Endothelial cell of umbilical vein (primary cell): ENCODE data around the gene NFKB2. TPM values are rescaled to one million over a fixed set of nuclear protein-coding genes. Genes with fewer than 3 reads are reported as not detected.

ENCODE experiments used
- BruUV-seq: library from RNA; stranded (reverse); fragments of 400-500 nt; replicated peaks from 2 replicates; lab custom pipeline; 2021; lab: Mats Ljungman, UMichigan
- CTCF ChIA-PET: fragments of 300-600, 350-600 bp; sonication (Branson Sonifier 250); formaldehyde crosslinking; loops from one replicate; lab custom pipeline; 2021; ENCODE audit warnings: antibody characterized with exemption, inconsistent platforms; lab: Charles Lee
- POLR2A ChIA-PET: fragments of 300-600, 350-600 bp; sonication (Branson Sonifier 250); formaldehyde crosslinking; loops from one replicate; lab custom pipeline; 2021; ENCODE audit warnings: antibody characterized with exemption, inconsistent platforms; lab: Charles Lee
- DNase-seq: peaks from one replicate; pipeline ENCODE4 v3.0.0-alpha.2; 2011; ENCODE audit warnings: low read depth, low spot score
- FAIRE-seq: peaks from 2 replicates; lab custom pipeline; 2011; peaks lifted over from hg19 to GRCh38; lab: Jason Lieb, UNC
- H2AFZ ChIP-seq: 2 replicates; pipeline ENCODE4 v1.6.0; 2012; ENCODE audit warnings: low read depth, low read length, control low read depth, inconsistent platforms
- H3K27ac ChIP-seq: 2 replicates; pipeline ENCODE4 v1.5.1; 2011; ENCODE audit warnings: low read depth, mild to moderate bottlenecking, control low read depth, low read length, moderate library complexity; ENCODE audit not compliant: insufficient read depth
- H3K27me3 ChIP-seq, 2 experiments: 2 replicates each; pipeline versions ENCODE4 v1.6.0 to v1.6.1; 2011; ENCODE audit warnings: low read length in 2 of 2, mixed read lengths in 1 of 2; ENCODE audit not compliant: control insufficient read depth in 2 of 2, insufficient read depth in 2 of 2
- H3K36me3 ChIP-seq, 2 experiments: 2 replicates in 1 of 2; 3 replicates in 1 of 2; pipeline ENCODE4 v1.5.1; 2011; ENCODE audit warnings: low read length in 2 of 2, mild to moderate bottlenecking in 1 of 2, moderate library complexity in 1 of 2; ENCODE audit not compliant: control insufficient read depth in 2 of 2, insufficient read depth in 2 of 2; ENCODE audit errors: extremely low read depth in 1 of 2
- H3K4me1 ChIP-seq: 3 replicates; pipeline ENCODE4 v1.5.1; 2011; ENCODE audit warnings: mild to moderate bottlenecking, low read length; ENCODE audit not compliant: control insufficient read depth, insufficient read depth; ENCODE audit errors: extremely low read depth
- H3K4me2 ChIP-seq: 2 replicates; pipeline ENCODE4 v1.6.1; 2011; ENCODE audit warnings: low read length, control low read depth, mixed read lengths; ENCODE audit not compliant: insufficient read depth
- H3K4me3 ChIP-seq, 3 experiments: fragments of 200-600 bp in 1 of 3; sonication (generic), shearing (Covaris generic) in 1 of 3; replicated peaks in 1 of 3; 2 replicates each; pipeline ENCODE4 v1.5.1; 2011 to 2016; ENCODE audit warnings: control low read depth in 3 of 3, low read length in 3 of 3, mild to moderate bottlenecking in 2 of 3, inconsistent platforms in 1 of 3, low read depth in 1 of 3, moderate library complexity in 1 of 3; ENCODE audit not compliant: insufficient read depth in 1 of 3
- H3K79me2 ChIP-seq: 2 replicates; pipeline ENCODE4 v1.6.0; 2012; ENCODE audit warnings: low read length, inconsistent platforms; ENCODE audit not compliant: control insufficient read depth, insufficient read depth
- H3K9ac ChIP-seq: replicated peaks from 2 replicates; pipeline ENCODE3; 2011; ENCODE audit warnings: low read length, control low read depth; ENCODE audit not compliant: insufficient read depth; ENCODE audit errors: extremely low read depth
- H3K9me1 ChIP-seq: replicated peaks from 3 replicates; pipeline ENCODE4 v1.6.0; 2011; ENCODE audit warnings: mild to moderate bottlenecking, low read length; ENCODE audit not compliant: control insufficient read depth, insufficient read depth; ENCODE audit errors: extremely low read depth
- H3K9me3 ChIP-seq: replicated peaks from 2 replicates; pipeline ENCODE4 v1.5.1; 2012; ENCODE audit warnings: low read length, inconsistent platforms; ENCODE audit not compliant: control insufficient read depth, insufficient read depth
- H4K20me1 ChIP-seq: replicated peaks from 2 replicates; pipeline ENCODE3; 2011; ENCODE audit warnings: mild to moderate bottlenecking, low read length; ENCODE audit not compliant: control insufficient read depth, insufficient read depth; ENCODE audit errors: extremely low read depth
- CTCF ChIP-seq, 2 donors: IDR thresholded peaks; 1 replicate in 1 of 2; 2 replicates in 1 of 2; pipeline ENCODE4 v1.5.1; 2011; ENCODE audit warnings: low read length in 2 of 2, mild to moderate bottlenecking in 2 of 2, moderate library complexity in 2 of 2, control low read depth in 1 of 2, inconsistent platforms in 1 of 2, low read depth in 1 of 2; ENCODE audit not compliant: insufficient read depth in 1 of 2; ENCODE audit errors: extremely low read depth in 1 of 2
- EZH2 ChIP-seq: IDR thresholded peaks from 2 replicates; pipeline ENCODE4 v1.6.1; 2012; ENCODE audit warnings: borderline replicate concordance, low read depth, mild to moderate bottlenecking, moderate library complexity, low read length, inconsistent platforms; ENCODE audit not compliant: severe bottlenecking
- FOS ChIP-seq: IDR thresholded peaks from 2 replicates; pipeline ENCODE4 v1.6.1; 2011; ENCODE audit warnings: mild to moderate bottlenecking, low read length, moderate library complexity, borderline replicate concordance; ENCODE audit not compliant: insufficient read depth
- GATA2 ChIP-seq: IDR thresholded peaks from 2 replicates; pipeline ENCODE4 v1.7.0; 2011; ENCODE audit warnings: low read depth, mild to moderate bottlenecking, moderate library complexity, mixed read lengths, low read length; ENCODE audit not compliant: insufficient read length, insufficient read depth
- JUN ChIP-seq: IDR thresholded peaks from 2 replicates; pipeline ENCODE4 v1.6.1; 2011; ENCODE audit warnings: borderline replicate concordance, low read depth; ENCODE audit not compliant: insufficient read length, insufficient read depth
- MAX ChIP-seq: IDR thresholded peaks from 2 replicates; pipeline ENCODE4 v1.6.1; 2011; ENCODE audit not compliant: insufficient read depth, insufficient read length
- MYC ChIP-seq: IDR thresholded peaks from one replicate; pipeline ENCODE4 v1.6.1; 2011; ENCODE audit warnings: mild to moderate bottlenecking, low read depth, low read length
- POLR2A ChIP-seq: IDR thresholded peaks from 2 replicates; pipeline ENCODE4 v1.6.1; 2012; ENCODE audit warnings: low read depth, mild to moderate bottlenecking, control low read depth, low read length
- POLR2AphosphoS5 ChIP-seq: IDR thresholded peaks from 2 replicates; pipeline ENCODE4 v1.6.1; 2012; ENCODE audit warnings: low read depth, mild to moderate bottlenecking, control low read depth, low read length, moderate library complexity; ENCODE audit not compliant: insufficient read depth
- dilution Hi-C: fragments of 300-500 bp; cut with MboI; formaldehyde crosslinking; loops from one replicate; pipeline ENCODE4 v1.15.0; 2019; ENCODE audit warnings: low sequenced_read_pairs; ENCODE audit not compliant: extremely low pct_ligation_motif_present
- intact Hi-C: fragments of 100-400 bp; cut with micrococcal nuclease; formaldehyde crosslinking; loops from one replicate; pipeline ENCODE4 v1.10.0; 2022
- polyA plus RNA-seq, 4 experiments: library from polyadenylated mRNA; depleted of rRNA in 3 of 4; stranded (reverse) in 3 of 4; unstranded in 1 of 4; fragments of >200 nt; gene quantifications; 2 replicates each; pipeline versions ENCODE4 v1.2.1 to v1.2.3, GENCODE V29; 2011 to 2012; ENCODE audit warnings: missing spikeins in 1 of 4
- total RNA-seq: library from RNA; stranded (reverse); gene quantifications from 2 replicates; pipeline ENCODE4 v1.2.3, GENCODE V29; 2021

Gene NFKB2
- total and polyA plus RNA-seq, 2 donors (not counting 3 experiments of a cell fraction or from before 2014, with no cell fraction given): 21.0 to 25.6 TPM

- Histone ChIP-seq H3K36me3 (peaks cover 0 to 23% of the 10 kb centered on the region in 2 experiments), H3K4me1 (peaks cover 17% of the 10 kb centered on the region), H3K9me1 (no peaks in the 10 kb centered on the region), H3K4me3 (peak overlapping the region in 2 of 3 experiments; percentile 31 to 53), H4K20me1 (no peaks in the 10 kb centered on the region), H3K27ac (peak overlapping the region; percentile 51), H2AFZ (no peak overlapping the region), H3K79me2 (no peaks in the 10 kb centered on the region), H3K4me2 (peak overlapping the region; percentile 33), H3K9me3 (no peaks in the 10 kb centered on the region), H3K27me3 (peaks cover 2 to 4% of the 10 kb centered on the region in 2 experiments), H3K9ac (peak overlapping the region; percentile 44)
- DNase-seq (no peak), FAIRE-seq (no peak)
- ChIA-PET POLR2A (no interaction called here), CTCF (interaction anchor here (1.1 to 9.2 kb wide), 6 partner anchors 12 to 228 kb away, joined by 3 to 168 read pairs (median 10); no protein-coding TSS in a partner anchor)
- dilution Hi-C loops (no loop called here), intact Hi-C loops (no loop called here)
- no TSS peak for BruUV-seq
- TF ChIP-seq FOS (no peak), MYC (no peak), EZH2 (no peak), JUN (no peak), POLR2AphosphoS5 (no peak), POLR2A (no peak), MAX (no peak), GATA2 (no peak), CTCF (IDR thresholded peaks at IDR 0.05; ENCODE audit: extremely low read depth in 1 of 2, insufficient read depth in 1 of 2, low read depth in 1 of 2, low read length in 2 of 2) (no peak)
Measured at GRCh38 chr10:102396317-102396650, 779 bp downstream of the NFKB2 start.
